ENCODE results near the gene KATNB1.

The KATNB1 gene

GRCh38 chr16:57756424-57757325 is 21.1 kb downstream of the KATNB1 start:
- Histone ChIP-seq H3K27ac (ENCODE audit: low read length) (no peak overlapping the region), H3K4me1 (ENCODE audit: insufficient read depth, low read length) (no peaks in the 10 kb centered on the region), H3K27me3 (ENCODE audit: insufficient read depth, low read length, poor library complexity) (no peaks in the 10 kb centered on the region), H3K36me3 (ENCODE audit: insufficient read depth, low read length) (peaks cover 59% of the 10 kb centered on the region), H4K20me1 (ENCODE audit: insufficient read depth, low read length) (peaks cover 10% of the 10 kb centered on the region; the same call in 1 of the 2 replicates), H2AFZ (ENCODE audit: low read depth, low read length) (no peak overlapping the region), H3K79me2 (ENCODE audit: insufficient read depth, low read length) (no peaks in the 10 kb centered on the region), H3K4me2 (ENCODE audit: insufficient read depth, low read length) (no peak overlapping the region), H3K9me3 (ENCODE audit: insufficient read depth, low read length, severe bottlenecking) (no peaks in the 10 kb centered on the region), H3K9ac (ENCODE audit: low read depth, low read length) (no peak overlapping the region), H3K4me3 (ENCODE audit: low read depth in 1 of 2, low read length in 2 of 2) (no peak overlapping the region)
- ATAC-seq (ENCODE audit: insufficient read depth, low read depth): peak; percentile 5; the same call in 1 of the 3 replicates
- DNase-seq: no peak
- TF ChIP-seq EZH2 (IDR thresholded peaks at IDR 0.05; ENCODE audit: borderline replicate concordance, low read depth, low read length, severe bottlenecking) (no peak), CTCF (IDR thresholded peaks at IDR 0.05; ENCODE audit: borderline replicate concordance, extremely low read depth, low read length, poor library complexity, severe bottlenecking) (no peak)

- no peak for TF ChIP-seq EZH2 (IDR thresholded peaks at IDR 0.05; ENCODE audit: borderline replicate concordance, low read depth, low read length, severe bottlenecking)
- TF ChIP-seq CTCF (IDR thresholded peaks at IDR 0.05; ENCODE audit: borderline replicate concordance, extremely low read depth, low read length, poor library complexity, severe bottlenecking): peak; percentile 97
- Histone ChIP-seq H3K4me1 (ENCODE audit: insufficient read depth, low read length) (no peaks in the 10 kb centered on the region), H3K4me3 (ENCODE audit: low read depth in 1 of 2, low read length in 2 of 2) (no peak overlapping the region), H3K9ac (ENCODE audit: low read depth, low read length) (no peak overlapping the region), H3K79me2 (ENCODE audit: insufficient read depth, low read length) (no peaks in the 10 kb centered on the region), H3K27ac (ENCODE audit: low read length) (peak overlapping the region; percentile 50), H4K20me1 (ENCODE audit: insufficient read depth, low read length) (peaks cover 10% of the 10 kb centered on the region; the same call in 1 of the 2 replicates), H3K36me3 (ENCODE audit: insufficient read depth, low read length) (peaks cover 53% of the 10 kb centered on the region), H2AFZ (ENCODE audit: low read depth, low read length) (no peak overlapping the region), H3K27me3 (ENCODE audit: insufficient read depth, low read length, poor library complexity) (no peaks in the 10 kb centered on the region), H3K9me3 (ENCODE audit: insufficient read depth, low read length, severe bottlenecking) (no peaks in the 10 kb centered on the region), H3K4me2 (ENCODE audit: insufficient read depth, low read length) (no peak overlapping the region)
- peak; percentile 93 for ATAC-seq (ENCODE audit: insufficient read depth, low read depth)
- DNase-seq: peak; percentile 85
Observed at GRCh38 chr16:57757326-57757786, 21.8 kb downstream of the KATNB1 start.

- no peaks in the 10 kb centered on the region for H3K4me1 ChIP-seq (ENCODE audit: insufficient read depth, low read length)
- ATAC-seq (ENCODE audit: insufficient read depth, low read depth) (no peak), DNase-seq (no peak)
- H3K4me2 ChIP-seq (ENCODE audit: insufficient read depth, low read length): no peak overlapping the region
- no peak overlapping the region for H2AFZ ChIP-seq (ENCODE audit: low read depth, low read length)
- H3K9me3 ChIP-seq (ENCODE audit: insufficient read depth, low read length, severe bottlenecking): no peaks in the 10 kb centered on the region
- TF ChIP-seq CTCF (IDR thresholded peaks at IDR 0.05; ENCODE audit: borderline replicate concordance, extremely low read depth, low read length, poor library complexity, severe bottlenecking): no peak
- H3K27me3 ChIP-seq (ENCODE audit: insufficient read depth, low read length, poor library complexity): no peaks in the 10 kb centered on the region
- no peak overlapping the region for H3K4me3 ChIP-seq (ENCODE audit: low read depth in 1 of 2, low read length in 2 of 2)
- no peak overlapping the region for H3K9ac ChIP-seq (ENCODE audit: low read depth, low read length)
- peaks cover 10% of the 10 kb centered on the region; the same call in 1 of the 2 replicates for H4K20me1 ChIP-seq (ENCODE audit: insufficient read depth, low read length)
- no peaks in the 10 kb centered on the region for H3K79me2 ChIP-seq (ENCODE audit: insufficient read depth, low read length)
- H3K36me3 ChIP-seq (ENCODE audit: insufficient read depth, low read length): peaks cover 47% of the 10 kb centered on the region
- H3K27ac ChIP-seq (ENCODE audit: low read length): peak overlapping the region; percentile 50
Observed at GRCh38 chr16:57757883-57758282, 22.3 kb downstream of the KATNB1 start.

All from DND-41 (cell line).